Adrenal gland (tissue), 12 donors: ENCODE results near the gene RNF8. TPM values are rescaled to one million over a fixed set of nuclear protein-coding genes. Genes with fewer than 3 reads are reported as not detected.
A peak's percentile ranks its signal among the peaks of the same experiment; 100 is the strongest.

Experiments
- DNase-seq, 7 donors: peaks; one replicate each; pipeline ENCODE4 v3.0.0-alpha.2; 2019 to 2020
- H3K27ac ChIP-seq, 5 donors: fragments of 200-600 bp; sonication (generic) in 4 of 5; 1 replicate in 3 of 5; 2 replicates in 2 of 5; pipeline versions ENCODE4 v1.5.1 to v1.8.0; 2016 to 2020; ENCODE audit warnings: mild to moderate bottlenecking in 1 of 5
- H3K27me3 ChIP-seq: fragments of 200-600 bp; 2 replicates; pipeline ENCODE4 v1.8.0; 2021
- H3K36me3 ChIP-seq, 2 donors: fragments of 200-600 bp; replicated peaks in 1 of 2; 1 replicate in 1 of 2; 2 replicates in 1 of 2; pipeline versions ENCODE4 v1.5.1 to v1.8.0; 2018 to 2022
- H3K4me1 ChIP-seq, 2 donors: fragments of 200-600 bp; replicated peaks in 1 of 2; 1 replicate in 1 of 2; 2 replicates in 1 of 2; pipeline versions ENCODE4 v1.5.1 to v1.8.0; 2018 to 2021
- H3K4me3 ChIP-seq, 4 donors: fragments of 200-600 bp; sonication (generic) in 3 of 4; one replicate each; pipeline ENCODE4 v1.5.1; 2016 to 2018
- H3K9me3 ChIP-seq, 3 donors: fragments of 200-600 bp; sonication (generic) in 1 of 3; replicated peaks in 1 of 3; 1 replicate in 2 of 3; 2 replicates in 1 of 3; pipeline versions ENCODE4 v1.5.1 to v1.8.0; 2016 to 2021
- CTCF ChIP-seq, 6 experiments: fragments of 450-650 bp in 4 of 6; fragments of 200-600 bp in 2 of 6; sonication (generic) in 1 of 6; IDR thresholded peaks; 1 replicate in 5 of 6; 2 replicates in 1 of 6; pipeline versions ENCODE4 v1.5.1 to v1.8.0; 2016 to 2021; ENCODE audit warnings: antibody characterized with exemption in 6 of 6, mild to moderate bottlenecking in 2 of 6, moderate library complexity in 1 of 6
- POLR2A ChIP-seq, 2 donors: fragments of 450-650 bp; IDR thresholded peaks; one replicate each; pipeline ENCODE4 v1.6.1; 2017; ENCODE audit warnings: antibody characterized with exemption in 2 of 2, mild to moderate bottlenecking in 2 of 2, moderate library complexity in 1 of 2
- WGBS, 4 donors: extraction: QIAGEN DNeasy Blood & Tissue Kit in 2 of 4; methylation state at CpG; one replicate each; pipeline versions ENCODE4 v1.1.5 to v1.1.7; 2013 to 2017; 5-methylcytosine and 5-hydroxymethylcytosine counted together
- intact Hi-C, 2 donors: fragments of 100-400 bp; cut with DNase I; formaldehyde crosslinking; loops; one replicate each; pipeline versions ENCODE4 v1.14.1 to v1.15.0; 2022 to 2023
- polyA plus RNA-seq, 3 donors: library from polyadenylated mRNA; stranded (reverse); fragments of 200-250 nt in 2 of 3; fragments of 350-450 nt in 1 of 3; fragmentation: Illumina TruSeq in 1 of 3; extraction: RNeasy Lipid Tissue Mini Kit (QIAGEN cat#74804) in 1 of 3; gene quantifications; one replicate each; pipeline ENCODE4 v1.2.3, GENCODE V29; 2013 to 2014
- total RNA-seq, 9 donors: library from RNA; depleted of rRNA in 4 of 9; stranded (reverse); fragments of >200 nt in 4 of 9; fragments of 120-200 nt in 1 of 9; fragmentation: NEBNext Ultra II Directional in 1 of 9; extraction: Animal tissue kit (Norgen Biotek cat#: 25700) in 1 of 9; gene quantifications; one replicate each; pipeline versions ENCODE4 v1.1.0 to v1.2.4, GENCODE V29; 2013 to 2023
- donor health status: healthy with polysubstance abuse.
- donor health status: Bipolar disorder and iron deficiency.
- donor health status: DM: yes; HTN: yes; CAD: no.
- donor health status: DM: no; HTN: no; CAD: no.
- donor health status: DM: no; HTN: no; CAD: no.
- donor health status: DM: yes; HTN: yes; CAD: no.

The RNF8 gene
- total and polyA plus RNA-seq, 12 donors = 13.1 to 54.6 (median 20.6) TPM

- TF ChIP-seq CTCF (IDR thresholded peaks at IDR 0.05) (peak; percentile 17 to 50 (median 36)), POLR2A (IDR thresholded peaks at IDR 0.05) (no peak)
- H3K4me3 ChIP-seq = no peak overlapping the region
- 60 to 64% (median 62%) methylated on average over 6 of the region's 6 CpGs for WGBS, 4 donors
- H3K27ac ChIP-seq = no peak overlapping the region
- peak in 5 of 7 donors; percentile 39 to 66 (median 54) for DNase-seq
- no peaks in the 10 kb centered on the region for H3K4me1 ChIP-seq
- H3K27me3 ChIP-seq = no peaks in the 10 kb centered on the region
- intact Hi-C loops = no loop called here
- H3K36me3 ChIP-seq = peaks cover 0 to 54% of the 10 kb centered on the region in 2 donors
- no peaks in the 10 kb centered on the region for H3K9me3 ChIP-seq
These were observed 39.2 kb upstream of the RNF8 start for GRCh38 chr6:37314487-37315156.

GRCh38 chr6:37315157-37315515 lies 38.6 kb upstream of the RNF8 start:
- 60 to 72% (median 66%) methylated on average over 6 to 7 of the region's 7 CpGs for WGBS, 4 donors
- Histone ChIP-seq H3K4me1 (no peaks in the 10 kb centered on the region), H3K27ac (no peak overlapping the region), H3K36me3 (peaks cover 0 to 54% of the 10 kb centered on the region in 2 donors), H3K27me3 (no peaks in the 10 kb centered on the region), H3K9me3 (no peaks in the 10 kb centered on the region), H3K4me3 (no peak overlapping the region)
- DNase-seq = no peak
- intact Hi-C loops = no loop called here
- TF ChIP-seq POLR2A (IDR thresholded peaks at IDR 0.05) = no peak
- TF ChIP-seq CTCF (IDR thresholded peaks at IDR 0.05) = no peak

- H3K36me3 ChIP-seq = peaks cover 0 to 54% of the 10 kb centered on the region in 2 donors
- 93 to 100% (median 94%) methylated on average over 7 of the region's 7 CpGs for WGBS, 4 donors
These were observed 37.7 kb upstream of the RNF8 start for GRCh38 chr6:37316071-37316470.

More at GRCh38 chr6:37316071-37316470, 37.7 kb upstream of the RNF8 start:
- H3K4me3 ChIP-seq = no peak overlapping the region
- H3K9me3 ChIP-seq = no peaks in the 10 kb centered on the region
- intact Hi-C loops = no loop called here
- H3K27ac ChIP-seq = no peak overlapping the region
- DNase-seq = no peak
- H3K4me1 ChIP-seq = peaks cover 0 to 9% of the 10 kb centered on the region in 2 donors
- no peaks in the 10 kb centered on the region for H3K27me3 ChIP-seq
- TF ChIP-seq CTCF (IDR thresholded peaks at IDR 0.05) (no peak), POLR2A (IDR thresholded peaks at IDR 0.05) (no peak)
